OCI-LY7 (cell line): ENCODE results near the gene TLR5.

Experiments
- CTCF ChIP-seq: fragments of 200-600 bp; sonication (generic); conservative IDR thresholded peaks from 2 replicates; pipeline ENCODE4 v1.5.1; 2014; ENCODE audit warnings: mild to moderate bottlenecking, antibody characterized with exemption, low read length, moderate library complexity, mixed read lengths
- EZH2phosphoT487 ChIP-seq: fragments of 200-600 bp; sonication (generic); IDR thresholded peaks from 2 replicates; pipeline ENCODE4 v1.6.1; 2018; ENCODE audit warnings: low read depth, borderline replicate concordance, mild to moderate bottlenecking, mixed run types, antibody characterized with exemption, low read length, moderate library complexity, mixed read lengths

GRCh38 chr1:223143537-223144248 is 645 bp upstream of the TLR5 start:
- no peak for TF ChIP-seq CTCF
- TF ChIP-seq EZH2phosphoT487 = no peak
